HCT116 (cell line): ENCODE data around the gene KCNJ4.

Experiments used
- TF ChIP-seq, protein P1 (sequence below), 3 experiments: fragments of 200-600 bp in 1 of 3; sonication (generic) in 1 of 3; IDR thresholded peaks in 2 of 3; conservative IDR thresholded peaks in 1 of 3; 2 replicates each; pipeline ENCODE4 v1.5.1; 2012 to 2017; ENCODE audit warnings: low read depth in 2 of 3, low read length in 2 of 3, antibody characterized with exemption in 1 of 3, borderline replicate concordance in 1 of 3, control low read depth in 1 of 3, mild to moderate bottlenecking in 1 of 3, mixed read lengths in 1 of 3, mixed run types in 1 of 3, moderate library complexity in 1 of 3; ENCODE audit not compliant: insufficient read depth in 1 of 3
- TF ChIP-seq, protein P2 (sequence below): IDR thresholded peaks from 2 replicates; pipeline ENCODE4 v1.6.1; 2012

GRCh38 chr22:38426628-38427027 is 28.4 kb downstream of the KCNJ4 start:
- TF ChIP-seq, protein P1, sequence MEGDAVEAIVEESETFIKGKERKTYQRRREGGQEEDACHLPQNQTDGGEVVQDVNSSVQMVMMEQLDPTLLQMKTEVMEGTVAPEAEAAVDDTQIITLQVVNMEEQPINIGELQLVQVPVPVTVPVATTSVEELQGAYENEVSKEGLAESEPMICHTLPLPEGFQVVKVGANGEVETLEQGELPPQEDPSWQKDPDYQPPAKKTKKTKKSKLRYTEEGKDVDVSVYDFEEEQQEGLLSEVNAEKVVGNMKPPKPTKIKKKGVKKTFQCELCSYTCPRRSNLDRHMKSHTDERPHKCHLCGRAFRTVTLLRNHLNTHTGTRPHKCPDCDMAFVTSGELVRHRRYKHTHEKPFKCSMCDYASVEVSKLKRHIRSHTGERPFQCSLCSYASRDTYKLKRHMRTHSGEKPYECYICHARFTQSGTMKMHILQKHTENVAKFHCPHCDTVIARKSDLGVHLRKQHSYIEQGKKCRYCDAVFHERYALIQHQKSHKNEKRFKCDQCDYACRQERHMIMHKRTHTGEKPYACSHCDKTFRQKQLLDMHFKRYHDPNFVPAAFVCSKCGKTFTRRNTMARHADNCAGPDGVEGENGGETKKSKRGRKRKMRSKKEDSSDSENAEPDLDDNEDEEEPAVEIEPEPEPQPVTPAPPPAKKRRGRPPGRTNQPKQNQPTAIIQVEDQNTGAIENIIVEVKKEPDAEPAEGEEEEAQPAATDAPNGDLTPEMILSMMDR (IDR thresholded peaks at IDR 0.05 in 2 of 3, conservative IDR thresholded peaks at IDR 0.05 in 1 of 3; ENCODE audit: borderline replicate concordance in 1 of 3, insufficient read depth in 1 of 3, low read depth in 2 of 3, low read length in 2 of 3), result no peak
- TF ChIP-seq, protein P2, sequence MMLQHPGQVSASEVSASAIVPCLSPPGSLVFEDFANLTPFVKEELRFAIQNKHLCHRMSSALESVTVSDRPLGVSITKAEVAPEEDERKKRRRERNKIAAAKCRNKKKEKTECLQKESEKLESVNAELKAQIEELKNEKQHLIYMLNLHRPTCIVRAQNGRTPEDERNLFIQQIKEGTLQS, result no peak
